ENCODE results near the gene MLLT6. TPM values are rescaled to one million over a fixed set of nuclear protein-coding genes. Genes with fewer than 3 reads are reported as not detected.

MLLT6 gene
- total and polyA plus RNA-seq, 2 of the 13 experiments (the other 11 are each of a cell fraction or from before 2014, with no cell fraction given): 50.7 to 69.5 TPM

GRCh38 chr17:38729886-38730525 lies 24.9 kb downstream of the MLLT6 start, which contains the start of gene CISD3 (continued):
- TF ChIP-seq HOMEZ (CRISPR knock-in tag; IDR thresholded peaks at IDR 0.05; ENCODE audit: low read depth) (no peak), SALL2 (CRISPR knock-in tag; IDR thresholded peaks at IDR 0.05) (peak; percentile 96), ZNF792 (CRISPR knock-in tag; IDR thresholded peaks at IDR 0.05) (no peak), SRSF9 (IDR thresholded peaks at IDR 0.05; ENCODE audit: borderline replicate concordance, insufficient read depth, low read depth, low read length, poor library complexity, severe bottlenecking) (no peak), ZNF329 (CRISPR knock-in tag; IDR thresholded peaks at IDR 0.05; ENCODE audit: low read depth) (peak; percentile 74; the same call in 1 of the 2 replicates), ZFAT (CRISPR knock-in tag; conservative IDR thresholded peaks at IDR 0.05) (no peak), RBFOX2 (IDR thresholded peaks at IDR 0.05; ENCODE audit: low read depth, low read length) (peak; percentile 93), FIP1L1 (IDR thresholded peaks at IDR 0.05; ENCODE audit: borderline replicate concordance, insufficient read depth, low read depth, low read length) (peak; percentile 90; the same call in 1 of the 2 replicates), MAX (IDR thresholded peaks at IDR 0.05) (peak; percentile 69; the same call in 1 of the 2 replicates), ZNF350 (CRISPR knock-in tag; IDR thresholded peaks at IDR 0.05; ENCODE audit: borderline replicate concordance, low read depth) (no peak; the same call in 1 of the 2 replicates), ZNF34 (CRISPR knock-in tag; IDR thresholded peaks at IDR 0.05; ENCODE audit: borderline replicate concordance) (peak; percentile 58; the same call in 1 of the 2 replicates), ATF7 (IDR thresholded peaks at IDR 0.05) (no peak), ATF7 (CRISPR knock-in tag; IDR thresholded peaks at IDR 0.05) (no peak), TEAD2 (CRISPR knock-in tag; IDR thresholded peaks at IDR 0.05) (no peak), AGO2 (optimal IDR thresholded peaks at IDR 0.05; ENCODE audit: low read depth, low read length) (peak; percentile 100), U2AF2 (IDR thresholded peaks at IDR 0.05; ENCODE audit: low read depth, low read length) (no peak), BORCS8-MEF2B (CRISPR knock-in tag; IDR thresholded peaks at IDR 0.05) (no peak), ZNF777 (CRISPR knock-in tag; IDR thresholded peaks at IDR 0.05) (peak; percentile 73), TCF12 (IDR thresholded peaks at IDR 0.05) (no peak), TCF12 (CRISPR knock-in tag; IDR thresholded peaks at IDR 0.05) (peak; percentile 64; the same call in 1 of the 2 replicates), IRX3 (CRISPR knock-in tag; IDR thresholded peaks at IDR 0.05; ENCODE audit: borderline replicate concordance, low read depth) (no peak), HIVEP1 (CRISPR knock-in tag; IDR thresholded peaks at IDR 0.05) (no peak), DR1 (CRISPR knock-in tag; IDR thresholded peaks at IDR 0.05) (no peak), ZNF354B (CRISPR knock-in tag; IDR thresholded peaks at IDR 0.05) (no peak), RBAK (CRISPR knock-in tag; IDR thresholded peaks at IDR 0.05) (no peak), ZNF30 (CRISPR knock-in tag; IDR thresholded peaks at IDR 0.05) (no peak)
- TF ChIP-seq, protein P1, sequence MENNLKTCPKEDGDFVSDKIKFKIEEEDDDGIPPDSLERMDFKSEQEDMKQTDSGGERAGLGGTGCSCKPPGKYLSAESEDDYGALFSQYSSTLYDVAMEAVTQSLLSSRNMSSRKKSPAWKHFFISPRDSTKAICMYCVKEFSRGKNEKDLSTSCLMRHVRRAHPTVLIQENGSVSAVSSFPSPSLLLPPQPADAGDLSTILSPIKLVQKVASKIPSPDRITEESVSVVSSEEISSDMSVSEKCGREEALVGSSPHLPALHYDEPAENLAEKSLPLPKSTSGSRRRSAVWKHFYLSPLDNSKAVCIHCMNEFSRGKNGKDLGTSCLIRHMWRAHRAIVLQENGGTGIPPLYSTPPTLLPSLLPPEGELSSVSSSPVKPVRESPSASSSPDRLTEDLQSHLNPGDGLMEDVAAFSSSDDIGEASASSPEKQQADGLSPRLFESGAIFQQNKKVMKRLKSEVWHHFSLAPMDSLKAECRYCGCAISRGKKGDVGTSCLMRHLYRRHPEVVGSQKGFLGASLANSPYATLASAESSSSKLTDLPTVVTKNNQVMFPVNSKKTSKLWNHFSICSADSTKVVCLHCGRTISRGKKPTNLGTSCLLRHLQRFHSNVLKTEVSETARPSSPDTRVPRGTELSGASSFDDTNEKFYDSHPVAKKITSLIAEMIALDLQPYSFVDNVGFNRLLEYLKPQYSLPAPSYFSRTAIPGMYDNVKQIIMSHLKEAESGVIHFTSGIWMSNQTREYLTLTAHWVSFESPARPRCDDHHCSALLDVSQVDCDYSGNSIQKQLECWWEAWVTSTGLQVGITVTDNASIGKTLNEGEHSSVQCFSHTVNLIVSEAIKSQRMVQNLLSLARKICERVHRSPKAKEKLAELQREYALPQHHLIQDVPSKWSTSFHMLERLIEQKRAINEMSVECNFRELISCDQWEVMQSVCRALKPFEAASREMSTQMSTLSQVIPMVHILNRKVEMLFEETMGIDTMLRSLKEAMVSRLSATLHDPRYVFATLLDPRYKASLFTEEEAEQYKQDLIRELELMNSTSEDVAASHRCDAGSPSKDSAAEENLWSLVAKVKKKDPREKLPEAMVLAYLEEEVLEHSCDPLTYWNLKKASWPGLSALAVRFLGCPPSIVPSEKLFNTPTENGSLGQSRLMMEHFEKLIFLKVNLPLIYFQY (CRISPR knock-in tag; IDR thresholded peaks at IDR 0.05; ENCODE audit: borderline replicate concordance): peak; percentile 38

Measured in HepG2 (cell line).